GM15510 (cell line): ENCODE data around the gene BRAT1.

ENCODE experiments used
- POLR2A ChIP-seq: IDR thresholded peaks from 3 replicates; pipeline ENCODE4 v1.6.1; 2011; ENCODE audit warnings: borderline replicate concordance; ENCODE audit not compliant: insufficient read length; ENCODE audit errors: extremely low read depth

The BRAT1 gene

DNA sequence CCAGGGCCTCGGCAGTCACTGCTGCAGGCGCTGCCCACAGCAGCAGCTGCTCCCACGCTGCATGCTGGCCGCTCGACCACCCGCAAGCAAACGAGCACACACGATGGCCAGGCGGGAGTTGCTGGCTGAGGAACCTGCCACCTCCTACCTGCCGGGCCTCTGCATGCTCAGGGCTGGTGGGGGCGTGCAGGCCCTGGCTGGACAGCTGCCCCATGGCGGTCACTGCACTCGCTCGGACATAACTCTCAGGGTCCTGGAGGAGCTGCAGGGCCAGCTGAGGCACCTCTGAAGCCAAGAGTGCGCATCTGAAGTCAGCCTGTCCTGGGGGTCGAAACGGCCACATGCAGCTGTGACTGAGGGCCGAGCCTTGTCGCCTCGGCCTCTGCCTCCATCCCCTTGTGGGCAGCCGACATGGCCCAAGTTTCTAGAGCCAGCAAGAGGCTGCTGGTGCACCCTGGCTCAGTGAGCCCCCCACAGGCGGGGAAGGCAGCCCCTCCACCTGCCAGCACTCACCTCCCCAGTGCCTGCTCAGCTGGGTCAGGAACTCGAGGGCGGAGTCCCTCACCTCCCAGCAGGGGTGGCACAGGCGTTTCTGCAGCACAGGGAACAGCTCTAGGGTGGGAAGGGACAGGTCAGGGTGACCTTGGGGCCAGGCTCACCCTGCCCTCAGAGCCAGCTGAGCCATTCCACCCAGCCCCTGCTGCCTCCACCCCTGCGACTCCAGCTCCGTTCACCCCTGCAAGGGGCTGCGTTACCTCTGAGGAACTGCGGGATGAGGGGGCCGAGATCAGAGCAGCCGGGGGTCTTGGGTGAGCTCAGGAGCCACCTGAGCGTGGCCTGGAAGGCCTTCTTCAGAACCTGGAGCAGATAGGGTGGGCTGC, 16.1 kb downstream of the BRAT1 start:
- TF ChIP-seq POLR2A = no peak

- no peak for TF ChIP-seq POLR2A
Measured at GRCh38 chr7:2537981-2538851, 17.1 kb downstream of the BRAT1 start.

- TF ChIP-seq POLR2A = no peak
Measured at GRCh38 chr7:2530071-2530987, 25.0 kb downstream of the BRAT1 start.

- TF ChIP-seq POLR2A = no peak
Measured at GRCh38 chr7:2529161-2530070, 25.9 kb downstream of the BRAT1 start.

DNA sequence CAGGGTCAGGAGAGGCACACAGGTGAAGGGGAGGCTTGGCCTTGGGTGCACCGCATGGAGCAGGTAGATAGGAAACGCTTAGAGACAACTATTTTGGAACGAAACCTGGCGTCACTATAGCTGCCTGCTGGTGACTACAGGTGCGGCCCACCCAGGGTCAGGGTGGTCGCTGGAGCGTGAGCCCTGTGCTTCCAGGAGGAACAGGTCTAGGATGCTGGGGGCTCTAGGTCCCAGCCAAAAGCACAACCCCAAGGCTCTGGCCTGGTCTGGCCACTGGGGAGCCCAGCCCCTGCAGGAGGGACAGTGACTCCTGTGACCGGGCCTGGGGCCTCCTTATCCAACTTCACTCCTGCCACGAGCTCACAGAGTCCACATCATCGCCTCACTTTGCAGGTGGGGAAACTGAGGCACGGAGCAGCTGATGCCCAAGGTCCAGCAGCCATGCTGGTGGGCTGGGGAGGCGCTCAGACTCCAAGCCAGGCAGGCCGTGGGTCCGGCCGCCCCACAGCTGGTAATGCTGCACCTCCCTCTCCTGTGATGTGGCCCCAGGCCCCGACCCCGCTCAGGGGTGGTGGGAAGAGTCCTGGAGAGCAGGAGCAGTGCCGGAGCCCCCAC, 26.7 kb downstream of the BRAT1 start:
- TF ChIP-seq POLR2A = no peak

GRCh38 chr7:2527505-2528467, 27.5 kb downstream of the BRAT1 start:
- TF ChIP-seq POLR2A = no peak

GRCh38 chr7:2526659-2527504, 28.4 kb downstream of the BRAT1 start:
- no peak for TF ChIP-seq POLR2A

DNA sequence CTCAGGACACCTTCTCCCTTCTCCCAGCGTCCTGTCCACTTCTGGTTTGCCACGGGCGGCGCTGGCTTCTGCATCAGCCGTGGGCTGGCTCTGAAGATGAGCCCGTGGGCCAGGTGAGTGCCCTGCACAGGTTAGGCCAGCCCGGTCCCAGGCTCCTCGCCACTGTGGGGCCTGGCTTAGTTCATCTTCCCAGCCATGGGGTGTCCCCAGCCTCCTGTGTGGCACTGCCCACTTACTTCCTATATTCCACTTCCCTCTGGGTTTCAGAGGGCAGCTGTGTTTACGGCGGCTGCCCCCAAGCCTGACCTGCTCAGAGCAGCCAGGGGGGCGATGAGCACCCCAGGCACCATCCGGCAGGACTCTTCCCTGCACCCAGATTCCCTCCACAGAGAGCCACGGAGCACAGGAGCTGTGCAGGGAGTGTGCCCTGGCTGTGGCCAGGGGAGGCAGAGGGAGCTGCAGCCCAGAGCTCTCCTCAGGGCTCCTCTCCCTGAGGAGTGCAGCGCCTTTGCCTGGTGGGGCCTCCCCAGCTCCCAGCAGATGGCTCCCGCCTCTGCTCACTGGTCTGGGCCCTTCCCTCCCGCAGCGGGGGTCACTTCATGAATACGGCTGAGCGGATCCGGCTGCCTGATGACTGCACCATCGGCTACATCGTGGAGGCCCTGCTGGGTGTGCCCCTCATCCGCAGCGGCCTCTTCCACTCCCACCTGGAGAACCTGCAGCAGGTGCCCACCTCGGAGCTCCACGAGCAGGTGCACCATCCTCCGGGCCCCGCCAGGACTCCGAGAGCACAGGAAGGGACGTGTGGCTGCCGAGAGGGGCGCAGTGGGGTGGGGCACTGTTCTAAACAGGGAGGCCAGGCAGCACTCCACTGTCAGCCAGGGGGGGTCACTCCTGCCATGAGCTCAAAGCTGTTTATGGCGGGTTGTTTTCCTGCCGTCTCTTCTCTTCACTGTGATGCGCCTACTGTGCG, 29.4 kb downstream of the BRAT1 start:
- no peak for TF ChIP-seq POLR2A

GRCh38 chr7:2524808-2525657, 30.3 kb downstream of the BRAT1 start:
- TF ChIP-seq POLR2A = no peak
